Nasal cavity respiratory epithelium epithelial cell of viscerocranial mucosa (primary cell): ENCODE results near the gene INSM1. TPM values are rescaled to one million over a fixed set of nuclear protein-coding genes. Genes with fewer than 3 reads are reported as not detected.

Source experiments
- total RNA-seq: library from RNA; depleted of rRNA; stranded (reverse); fragments of >200 nt; gene quantifications from 2 replicates; pipeline ENCODE4 v1.2.3, GENCODE V29; 2014

The INSM1 gene, protein sequence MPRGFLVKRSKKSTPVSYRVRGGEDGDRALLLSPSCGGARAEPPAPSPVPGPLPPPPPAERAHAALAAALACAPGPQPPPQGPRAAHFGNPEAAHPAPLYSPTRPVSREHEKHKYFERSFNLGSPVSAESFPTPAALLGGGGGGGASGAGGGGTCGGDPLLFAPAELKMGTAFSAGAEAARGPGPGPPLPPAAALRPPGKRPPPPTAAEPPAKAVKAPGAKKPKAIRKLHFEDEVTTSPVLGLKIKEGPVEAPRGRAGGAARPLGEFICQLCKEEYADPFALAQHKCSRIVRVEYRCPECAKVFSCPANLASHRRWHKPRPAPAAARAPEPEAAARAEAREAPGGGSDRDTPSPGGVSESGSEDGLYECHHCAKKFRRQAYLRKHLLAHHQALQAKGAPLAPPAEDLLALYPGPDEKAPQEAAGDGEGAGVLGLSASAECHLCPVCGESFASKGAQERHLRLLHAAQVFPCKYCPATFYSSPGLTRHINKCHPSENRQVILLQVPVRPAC
- total RNA-seq, result not detected in 2 replicates

DNA sequence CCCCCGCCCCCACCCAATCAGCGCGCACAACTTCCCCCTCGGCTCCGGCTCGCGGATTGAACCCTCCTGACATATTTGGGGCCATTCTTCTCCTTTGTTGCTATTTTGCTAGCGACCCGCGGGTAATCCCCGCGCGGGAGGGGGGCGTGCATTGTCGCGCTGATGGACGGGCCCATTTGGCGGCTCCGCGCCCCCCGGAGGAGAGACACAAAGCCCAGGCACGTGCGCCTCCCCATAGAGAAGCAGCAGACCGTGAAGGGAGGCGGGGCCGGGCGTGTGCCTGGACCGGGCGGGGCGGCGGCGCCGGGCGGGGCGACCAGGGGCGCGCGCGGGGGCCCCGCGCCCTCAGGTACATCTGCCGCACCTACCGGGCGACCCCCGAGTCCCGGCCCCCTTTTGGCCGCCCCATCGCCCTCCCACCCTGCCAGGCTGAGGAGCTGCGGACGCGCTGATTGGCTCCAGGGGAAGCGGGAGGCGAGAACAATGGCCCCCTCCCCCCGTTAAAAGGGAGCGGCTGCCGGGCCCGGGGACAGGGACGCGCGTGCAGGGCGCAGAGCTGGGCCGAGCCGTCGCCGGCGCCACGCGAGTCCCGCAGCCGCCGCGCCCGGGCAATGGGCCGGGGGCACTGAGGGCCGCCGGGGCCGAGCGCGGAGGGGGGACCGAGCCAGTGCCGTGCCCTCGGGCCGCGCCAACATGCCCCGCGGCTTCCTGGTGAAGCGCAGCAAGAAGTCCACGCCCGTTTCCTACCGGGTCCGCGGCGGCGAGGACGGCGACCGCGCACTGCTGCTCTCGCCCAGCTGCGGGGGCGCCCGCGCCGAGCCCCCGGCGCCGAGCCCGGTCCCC lies at the start of gene INSM1:
Gene INSM1 (plus strand): TSS at position 530 of the 843 bp plus-strand sequence. CDS start 164 bp downstream, at position 694.

